Breast epithelium (tissue), 3 donors: Measurements from ENCODE around the gene ZC3H12D.
"Not testable (repeated sequence)": the region's sequence is repeated elsewhere in the genome, so short reads cannot be mapped to it uniquely, and the experiment has no call there.

Experiments
- POLR2A ChIP-seq: fragments of 450-650 bp; IDR thresholded peaks from one replicate; pipeline ENCODE4 v1.6.1; 2016; ENCODE audit warnings: antibody characterized with exemption, mild to moderate bottlenecking, moderate library complexity
- TF ChIP-seq, protein P1 (sequence below), 3 donors: fragments of 450-650 bp; IDR thresholded peaks; one replicate each; pipeline ENCODE4 v1.5.1; 2016 to 2017; ENCODE audit warnings: antibody characterized with exemption in 3 of 3, mild to moderate bottlenecking in 3 of 3, moderate library complexity in 3 of 3

DNA sequence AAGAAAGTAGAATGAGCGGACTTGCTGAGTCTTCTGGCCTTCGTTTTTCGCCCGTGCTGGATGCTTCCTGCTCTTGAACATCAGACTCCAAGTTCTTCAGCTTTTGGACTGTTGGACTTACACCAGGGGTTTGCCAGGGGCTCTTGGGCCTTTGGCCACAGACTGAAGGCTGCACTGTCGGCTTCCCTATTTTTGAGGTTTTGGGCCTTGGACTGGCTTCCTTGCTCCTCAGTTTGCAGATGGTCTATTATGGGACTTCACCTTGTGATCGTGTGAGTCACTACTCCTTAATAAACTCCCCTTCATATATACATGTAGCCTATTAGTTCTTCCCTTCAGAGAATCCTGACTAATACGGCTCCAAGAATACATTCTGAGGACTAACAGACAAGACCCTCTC is 22.1 kb downstream of the ZC3H12D start:
- TF ChIP-seq, protein P1, sequence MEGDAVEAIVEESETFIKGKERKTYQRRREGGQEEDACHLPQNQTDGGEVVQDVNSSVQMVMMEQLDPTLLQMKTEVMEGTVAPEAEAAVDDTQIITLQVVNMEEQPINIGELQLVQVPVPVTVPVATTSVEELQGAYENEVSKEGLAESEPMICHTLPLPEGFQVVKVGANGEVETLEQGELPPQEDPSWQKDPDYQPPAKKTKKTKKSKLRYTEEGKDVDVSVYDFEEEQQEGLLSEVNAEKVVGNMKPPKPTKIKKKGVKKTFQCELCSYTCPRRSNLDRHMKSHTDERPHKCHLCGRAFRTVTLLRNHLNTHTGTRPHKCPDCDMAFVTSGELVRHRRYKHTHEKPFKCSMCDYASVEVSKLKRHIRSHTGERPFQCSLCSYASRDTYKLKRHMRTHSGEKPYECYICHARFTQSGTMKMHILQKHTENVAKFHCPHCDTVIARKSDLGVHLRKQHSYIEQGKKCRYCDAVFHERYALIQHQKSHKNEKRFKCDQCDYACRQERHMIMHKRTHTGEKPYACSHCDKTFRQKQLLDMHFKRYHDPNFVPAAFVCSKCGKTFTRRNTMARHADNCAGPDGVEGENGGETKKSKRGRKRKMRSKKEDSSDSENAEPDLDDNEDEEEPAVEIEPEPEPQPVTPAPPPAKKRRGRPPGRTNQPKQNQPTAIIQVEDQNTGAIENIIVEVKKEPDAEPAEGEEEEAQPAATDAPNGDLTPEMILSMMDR (IDR thresholded peaks at IDR 0.05): not testable (repeated sequence)
- TF ChIP-seq POLR2A: not testable (repeated sequence)
